Measurements from ENCODE around the gene TLL1.

TLL1 gene

GRCh38 chr4:165921546-165921945 lies 48.5 kb downstream of the TLL1 start:
- no peak for DNase-seq (ENCODE audit: low read depth)
- H3K4me3 ChIP-seq (ENCODE audit: low read length): no peak overlapping the region
- TF ChIP-seq, protein P1, sequence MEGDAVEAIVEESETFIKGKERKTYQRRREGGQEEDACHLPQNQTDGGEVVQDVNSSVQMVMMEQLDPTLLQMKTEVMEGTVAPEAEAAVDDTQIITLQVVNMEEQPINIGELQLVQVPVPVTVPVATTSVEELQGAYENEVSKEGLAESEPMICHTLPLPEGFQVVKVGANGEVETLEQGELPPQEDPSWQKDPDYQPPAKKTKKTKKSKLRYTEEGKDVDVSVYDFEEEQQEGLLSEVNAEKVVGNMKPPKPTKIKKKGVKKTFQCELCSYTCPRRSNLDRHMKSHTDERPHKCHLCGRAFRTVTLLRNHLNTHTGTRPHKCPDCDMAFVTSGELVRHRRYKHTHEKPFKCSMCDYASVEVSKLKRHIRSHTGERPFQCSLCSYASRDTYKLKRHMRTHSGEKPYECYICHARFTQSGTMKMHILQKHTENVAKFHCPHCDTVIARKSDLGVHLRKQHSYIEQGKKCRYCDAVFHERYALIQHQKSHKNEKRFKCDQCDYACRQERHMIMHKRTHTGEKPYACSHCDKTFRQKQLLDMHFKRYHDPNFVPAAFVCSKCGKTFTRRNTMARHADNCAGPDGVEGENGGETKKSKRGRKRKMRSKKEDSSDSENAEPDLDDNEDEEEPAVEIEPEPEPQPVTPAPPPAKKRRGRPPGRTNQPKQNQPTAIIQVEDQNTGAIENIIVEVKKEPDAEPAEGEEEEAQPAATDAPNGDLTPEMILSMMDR (IDR thresholded peaks at IDR 0.05; ENCODE audit: insufficient read depth, low read depth, low read length, missing control alignments): no peak

- no peak for DNase-seq (ENCODE audit: low read depth)
- H3K4me3 ChIP-seq (ENCODE audit: low read length): no peak overlapping the region
- TF ChIP-seq, protein P1 (IDR thresholded peaks at IDR 0.05; ENCODE audit: insufficient read depth, low read depth, low read length, missing control alignments): no peak
These were observed 49.7 kb downstream of the TLL1 start for GRCh38 chr4:165922747-165923146.

- no peak overlapping the region for H3K4me3 ChIP-seq (ENCODE audit: low read length)
- DNase-seq (ENCODE audit: low read depth): no peak
- TF ChIP-seq, protein P1 (IDR thresholded peaks at IDR 0.05; ENCODE audit: insufficient read depth, low read depth, low read length, missing control alignments): no peak
These were observed 53.3 kb downstream of the TLL1 start for GRCh38 chr4:165926307-165926706.

- TF ChIP-seq, protein P1 (IDR thresholded peaks at IDR 0.05; ENCODE audit: insufficient read depth, low read depth, low read length, missing control alignments): no peak
- no peak for DNase-seq (ENCODE audit: low read depth)
- no peak overlapping the region for H3K4me3 ChIP-seq (ENCODE audit: low read length)
These were observed 54.3 kb downstream of the TLL1 start for GRCh38 chr4:165927366-165927765.

- no peak overlapping the region for H3K4me3 ChIP-seq (ENCODE audit: low read length)
- TF ChIP-seq, protein P1 (IDR thresholded peaks at IDR 0.05; ENCODE audit: insufficient read depth, low read depth, low read length, missing control alignments): no peak
- DNase-seq (ENCODE audit: low read depth): no peak
These were observed 54.8 kb downstream of the TLL1 start for GRCh38 chr4:165927815-165928214.

DNA sequence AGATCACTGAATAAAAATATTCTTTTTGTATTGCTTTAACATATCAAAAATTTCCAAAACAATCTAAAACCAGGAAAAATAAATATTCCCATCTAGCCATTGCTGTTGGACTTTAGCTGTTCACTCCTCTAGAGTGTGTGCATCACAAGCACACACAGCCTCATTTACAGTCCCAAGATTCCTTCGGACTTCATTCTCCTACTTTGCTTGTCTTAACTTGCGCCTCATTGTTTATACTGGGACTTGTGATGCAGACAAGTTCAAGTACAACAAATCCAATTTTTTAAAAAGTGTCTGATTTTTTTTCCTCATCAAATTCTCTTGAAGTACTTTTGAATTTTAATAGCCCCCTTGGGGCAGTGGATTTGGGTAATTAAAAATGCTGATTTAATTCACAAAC lies 55.6 kb downstream of the TLL1 start:
- TF ChIP-seq, protein P1 (IDR thresholded peaks at IDR 0.05; ENCODE audit: insufficient read depth, low read depth, low read length, missing control alignments): no peak
- DNase-seq (ENCODE audit: low read depth): peak; percentile 51

GRCh38 chr4:165929662-165930061 lies 56.6 kb downstream of the TLL1 start:
- TF ChIP-seq, protein P1 (IDR thresholded peaks at IDR 0.05; ENCODE audit: insufficient read depth, low read depth, low read length, missing control alignments): no peak
- H3K4me3 ChIP-seq (ENCODE audit: low read length): no peak overlapping the region
- no peak for DNase-seq (ENCODE audit: low read depth)

More for the DNA sequence above, 55.6 kb downstream of the TLL1 start:
- H3K4me3 ChIP-seq (ENCODE audit: low read length): no peak overlapping the region

Data from epithelial cell of esophagus (primary cell).